Heart left ventricle (tissue), 13 donors: ENCODE measurements around the gene SLC24A4.

Experiments used
- CTCF ChIP-seq, 12 donors: fragments of 200-600 bp; sonication (generic) in 4 of 12; IDR thresholded peaks; one replicate each; pipeline versions ENCODE4 v1.5.0 to v1.8.0; 2018 to 2022; ENCODE audit warnings: antibody characterized with exemption in 12 of 12, mild to moderate bottlenecking in 5 of 12
- POLR2A ChIP-seq, 2 donors: fragments of 450-650 bp; IDR thresholded peaks; one replicate each; pipeline ENCODE4 v1.6.1; 2017; ENCODE audit warnings: antibody characterized with exemption in 2 of 2, mild to moderate bottlenecking in 2 of 2, moderate library complexity in 2 of 2
- donor health status: ischemic (EF 13 %, LVEDD 7.1; RV severe dilation, severe dysfunction).
- donor health status: DM: no; HTN: yes; CAD: no.
- donor health status: DM: no; HTN: no; CAD: no.
- donor health status: ischemic (EF 25% LVEDD 6.9; RV normal size, moderate dysfunction).
- donor health status: ischemic (EF 25% LVEDD 5.7; RV mildly dilated, moderate dysfunction).
- donor health status: ischemic (EF 35%, LVEDD 5.7; RV mildly dilated, moderate dysfunction).
- donor health status: nonischemic (EF 11% LVEDD 7.7; RV severe dilation, severe dysfunction).
- donor health status: DM: yes; HTN: yes; CAD: no.
- donor health status: PGD.
- donor health status: ischemic (EF 29% LVEDD 5.4; RV normal size, mild dysfunction).
- donor health status: nonischemic (EF 23%, LVEDD 6.1; RV moderate dilation, normal function).

GRCh38 chr14:92323916-92324818, 1.2 kb downstream of the SLC24A4 start:
- TF ChIP-seq CTCF (IDR thresholded peaks at IDR 0.05): no peak
- TF ChIP-seq POLR2A (IDR thresholded peaks at IDR 0.05): no peak
